HG03460 (cell line): Measurements from ENCODE around the gene CELF2.

Experiments
- ATAC-seq: cut with Tn5 transposase; IDR thresholded peaks from one replicate; pipeline ENCODE4 v1.9.1; 2021; ENCODE audit not compliant: unreplicated experiment

The CELF2 gene

DNA sequence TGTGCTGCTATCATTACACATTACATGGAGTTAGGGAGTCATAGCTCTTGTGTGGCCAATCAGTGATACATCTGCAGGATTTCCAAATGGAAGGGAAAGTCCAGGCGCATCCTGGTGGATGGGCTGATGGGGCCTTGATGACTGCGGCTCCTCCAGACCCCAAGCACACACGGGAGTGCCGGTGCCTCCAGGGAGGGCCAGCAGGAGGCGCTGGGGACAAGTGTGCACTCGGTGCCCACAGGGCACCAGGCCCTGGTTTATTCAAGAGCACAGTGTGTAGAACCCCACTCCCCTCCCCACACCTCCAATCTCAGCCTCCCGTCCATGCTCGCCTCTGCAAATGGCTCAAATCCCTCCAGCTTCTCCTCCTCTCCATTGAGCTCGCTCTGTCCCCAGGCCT is 349.8 kb downstream of the CELF2 start:
- no peak for ATAC-seq

DNA sequence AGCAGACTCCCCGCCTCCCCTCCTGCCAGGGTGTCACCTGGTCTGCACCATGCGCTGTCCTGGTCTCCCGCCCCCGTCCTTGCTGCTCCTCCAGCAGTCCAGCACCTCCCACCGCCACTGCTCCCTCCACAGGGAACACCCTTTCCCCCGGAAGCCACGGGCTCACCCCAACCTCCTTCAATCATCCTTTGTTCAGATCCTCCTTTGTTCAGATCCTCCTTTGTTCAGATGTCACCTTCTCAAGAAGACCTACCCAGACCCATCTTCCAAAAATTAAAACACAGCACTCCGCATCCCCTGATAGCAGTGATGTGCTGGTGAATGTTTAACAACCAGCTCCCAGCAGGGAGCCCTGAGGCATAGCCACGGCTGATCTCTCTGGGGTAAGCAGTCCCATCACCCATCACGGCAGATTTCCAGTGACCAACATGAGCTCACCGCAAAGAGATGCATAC is 356.1 kb downstream of the CELF2 start:
- no peak for ATAC-seq

- no peak for ATAC-seq
Observed at GRCh38 chr10:11377267-11377666, 359.6 kb downstream of the CELF2 start.

DNA sequence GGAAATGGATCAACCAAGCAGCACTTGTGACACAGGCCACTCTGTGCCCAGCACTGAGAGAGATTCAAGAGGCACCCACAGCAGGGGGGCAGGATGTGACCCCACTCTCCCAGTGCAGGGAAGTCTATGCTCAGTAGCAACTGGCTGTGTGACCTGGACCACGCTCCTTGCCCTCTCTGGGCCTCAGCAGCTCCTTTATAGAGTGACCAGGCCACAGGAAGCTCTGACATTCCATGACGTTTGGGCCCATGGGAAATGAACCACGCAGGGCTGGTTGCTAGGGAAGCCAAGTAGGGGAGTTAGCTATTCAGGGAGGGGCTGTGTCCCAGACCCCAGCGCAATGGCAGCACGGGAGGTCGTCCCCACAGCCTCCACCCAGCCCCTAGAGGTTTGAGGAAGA is 361.2 kb downstream of the CELF2 start:
- no peak for ATAC-seq

GRCh38 chr10:11379771-11380170 is 362.1 kb downstream of the CELF2 start:
- no peak for ATAC-seq

- no peak for ATAC-seq
Observed at GRCh38 chr10:11381023-11381422, 363.4 kb downstream of the CELF2 start.

DNA sequence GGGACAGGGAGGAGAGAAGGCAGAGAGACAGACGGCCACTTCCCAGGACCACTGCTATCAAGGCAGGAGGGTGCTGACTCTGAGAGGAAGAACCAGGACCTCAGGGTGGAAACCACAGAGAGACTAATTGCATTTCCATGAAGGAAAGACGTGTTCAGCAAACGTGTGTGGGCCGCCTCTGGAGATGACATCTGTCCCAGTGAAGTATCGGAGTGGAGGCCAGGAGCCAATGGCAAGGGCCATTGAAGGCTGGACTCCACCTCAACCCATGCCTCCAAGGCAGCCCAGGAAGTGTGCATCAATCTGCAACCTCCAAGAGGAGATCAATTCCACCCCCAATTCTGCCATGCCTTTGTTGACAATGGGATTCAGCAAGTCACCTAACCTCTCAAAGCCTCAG is 363.8 kb downstream of the CELF2 start:
- no peak for ATAC-seq

DNA sequence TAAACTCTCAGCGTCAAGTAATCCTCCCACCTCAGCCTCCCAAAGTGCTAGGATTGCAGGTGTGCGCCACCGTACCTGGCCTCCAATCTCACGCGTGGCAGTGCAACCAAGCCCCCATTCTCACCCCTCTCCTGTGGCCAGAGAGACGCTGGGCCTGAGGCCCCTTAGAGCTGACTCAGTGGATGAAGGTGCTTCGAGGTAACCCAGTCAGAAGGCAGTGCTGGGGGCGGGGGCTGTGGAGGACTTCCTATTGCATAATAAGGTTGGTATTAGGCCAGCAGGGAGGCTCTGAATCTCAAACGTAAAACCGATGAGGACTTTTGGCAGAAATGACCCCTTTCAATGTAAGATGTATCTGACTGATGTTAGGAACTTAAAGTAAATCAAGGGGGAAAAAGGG is 364.5 kb downstream of the CELF2 start:
- no peak for ATAC-seq

DNA sequence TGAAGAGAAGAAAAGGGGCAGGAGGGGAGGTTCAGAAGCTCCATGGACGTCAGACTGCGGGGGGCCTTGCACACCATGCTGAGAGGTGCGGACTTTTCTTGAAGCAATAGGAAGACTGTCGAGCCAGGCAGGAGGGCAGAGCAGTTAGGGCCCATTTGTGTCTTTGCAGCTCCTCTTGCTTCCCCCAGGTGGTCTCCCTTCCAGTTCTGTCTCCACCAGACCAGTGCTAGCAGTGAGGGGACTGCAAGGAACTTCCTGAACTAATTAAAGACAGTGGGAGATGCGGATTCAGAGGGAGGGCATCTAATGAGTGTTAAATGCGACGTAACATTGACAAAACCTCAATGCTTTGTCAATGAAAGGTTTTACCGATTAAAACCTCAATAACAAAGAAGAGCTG is 368.4 kb downstream of the CELF2 start:
- ATAC-seq, result no peak
